COLO829 (cell line): ENCODE measurements around the gene RIN3.

Source experiments
- DNase-seq: peaks from one replicate; pipeline ENCODE4 v3.0.0; 2012; ENCODE audit warnings: low spot score

RIN3 gene, protein sequence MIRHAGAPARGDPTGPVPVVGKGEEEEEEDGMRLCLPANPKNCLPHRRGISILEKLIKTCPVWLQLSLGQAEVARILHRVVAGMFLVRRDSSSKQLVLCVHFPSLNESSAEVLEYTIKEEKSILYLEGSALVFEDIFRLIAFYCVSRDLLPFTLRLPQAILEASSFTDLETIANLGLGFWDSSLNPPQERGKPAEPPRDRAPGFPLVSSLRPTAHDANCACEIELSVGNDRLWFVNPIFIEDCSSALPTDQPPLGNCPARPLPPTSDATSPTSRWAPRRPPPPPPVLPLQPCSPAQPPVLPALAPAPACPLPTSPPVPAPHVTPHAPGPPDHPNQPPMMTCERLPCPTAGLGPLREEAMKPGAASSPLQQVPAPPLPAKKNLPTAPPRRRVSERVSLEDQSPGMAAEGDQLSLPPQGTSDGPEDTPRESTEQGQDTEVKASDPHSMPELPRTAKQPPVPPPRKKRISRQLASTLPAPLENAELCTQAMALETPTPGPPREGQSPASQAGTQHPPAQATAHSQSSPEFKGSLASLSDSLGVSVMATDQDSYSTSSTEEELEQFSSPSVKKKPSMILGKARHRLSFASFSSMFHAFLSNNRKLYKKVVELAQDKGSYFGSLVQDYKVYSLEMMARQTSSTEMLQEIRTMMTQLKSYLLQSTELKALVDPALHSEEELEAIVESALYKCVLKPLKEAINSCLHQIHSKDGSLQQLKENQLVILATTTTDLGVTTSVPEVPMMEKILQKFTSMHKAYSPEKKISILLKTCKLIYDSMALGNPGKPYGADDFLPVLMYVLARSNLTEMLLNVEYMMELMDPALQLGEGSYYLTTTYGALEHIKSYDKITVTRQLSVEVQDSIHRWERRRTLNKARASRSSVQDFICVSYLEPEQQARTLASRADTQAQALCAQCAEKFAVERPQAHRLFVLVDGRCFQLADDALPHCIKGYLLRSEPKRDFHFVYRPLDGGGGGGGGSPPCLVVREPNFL

DNA sequence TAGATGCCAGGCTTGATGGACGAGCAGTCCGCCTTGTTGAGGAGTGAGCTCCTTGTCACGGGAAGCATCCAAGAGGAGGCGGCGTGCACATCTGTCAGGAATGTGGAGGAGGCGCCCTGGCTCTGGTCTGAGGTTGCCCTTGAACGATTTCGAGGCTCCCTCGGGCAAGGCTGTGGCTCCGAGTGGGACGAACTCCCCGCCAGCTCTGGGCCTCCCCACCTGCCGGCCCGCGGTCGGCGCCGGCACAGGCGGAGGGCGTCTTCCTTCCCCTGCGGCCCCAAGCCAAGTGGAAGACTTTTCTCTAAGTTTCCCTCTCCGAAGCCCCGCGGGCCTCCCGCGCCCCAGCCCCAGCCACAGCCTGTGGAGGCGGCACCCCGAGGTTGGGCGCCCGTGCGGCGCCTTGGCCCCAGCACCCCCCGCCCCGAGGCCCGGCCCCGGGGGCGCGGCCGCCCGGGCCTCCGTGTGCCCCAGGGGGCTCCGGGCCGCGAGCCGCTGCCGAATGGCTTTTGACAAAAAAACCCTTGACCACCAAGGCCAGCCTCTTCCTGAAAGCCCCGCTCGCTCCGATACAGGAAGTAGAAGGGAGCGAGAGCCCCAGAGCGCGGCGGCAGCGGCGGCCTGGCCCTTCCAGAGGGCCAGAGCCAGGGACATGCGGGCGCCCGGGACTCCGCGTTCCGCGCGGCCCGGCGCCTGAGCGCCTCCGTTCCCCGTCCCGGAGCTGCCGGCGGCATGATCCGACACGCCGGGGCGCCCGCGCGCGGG lies at the start of gene RIN3:
Gene RIN3, plus strand, starts transcription at position 578 of the 762 bp plus-strand sequence. Its CDS starts 152 bp downstream, at position 730.
- no peak for DNase-seq

DNA sequence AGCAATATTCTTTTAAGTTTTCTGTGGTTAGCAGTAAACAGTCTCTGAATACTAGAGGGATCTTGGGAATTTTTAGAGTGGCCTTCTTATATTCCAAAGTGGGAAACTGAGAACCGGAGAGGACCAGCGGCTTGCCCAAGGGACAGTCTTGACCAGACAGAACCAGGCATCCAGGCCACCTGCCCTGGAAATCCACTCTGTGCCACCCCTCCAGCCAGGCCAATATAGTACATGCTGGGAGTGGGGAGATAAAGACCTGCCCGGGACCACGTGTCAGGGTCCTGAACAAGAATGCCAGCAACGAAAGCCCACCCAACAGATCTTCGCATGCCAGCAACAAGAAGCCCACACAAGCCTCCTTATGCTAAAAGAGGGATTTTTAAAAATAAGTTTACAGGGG lies 49.4 kb upstream of the RIN3 start:
- DNase-seq, result no peak

DNA sequence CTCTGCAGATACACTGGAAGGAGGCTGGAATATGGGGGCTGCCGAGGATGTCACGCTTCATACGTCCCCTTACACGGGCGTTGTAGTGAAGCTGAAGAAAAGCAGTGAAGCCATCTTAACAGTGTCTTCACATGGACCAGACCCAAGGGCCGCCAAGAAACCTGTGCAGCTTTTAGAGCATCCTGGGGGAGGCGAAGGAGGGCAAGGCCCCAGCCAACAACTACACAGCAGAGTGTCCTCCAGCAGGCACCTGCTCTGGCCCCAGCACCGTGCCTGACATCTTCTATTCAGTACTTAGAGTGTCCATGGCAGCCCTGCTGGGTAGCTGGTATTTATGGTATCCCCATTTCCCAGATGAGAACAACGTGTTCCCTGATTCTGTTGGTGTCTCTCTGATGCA lies 48.9 kb upstream of the RIN3 start:
- DNase-seq, result no peak

DNA sequence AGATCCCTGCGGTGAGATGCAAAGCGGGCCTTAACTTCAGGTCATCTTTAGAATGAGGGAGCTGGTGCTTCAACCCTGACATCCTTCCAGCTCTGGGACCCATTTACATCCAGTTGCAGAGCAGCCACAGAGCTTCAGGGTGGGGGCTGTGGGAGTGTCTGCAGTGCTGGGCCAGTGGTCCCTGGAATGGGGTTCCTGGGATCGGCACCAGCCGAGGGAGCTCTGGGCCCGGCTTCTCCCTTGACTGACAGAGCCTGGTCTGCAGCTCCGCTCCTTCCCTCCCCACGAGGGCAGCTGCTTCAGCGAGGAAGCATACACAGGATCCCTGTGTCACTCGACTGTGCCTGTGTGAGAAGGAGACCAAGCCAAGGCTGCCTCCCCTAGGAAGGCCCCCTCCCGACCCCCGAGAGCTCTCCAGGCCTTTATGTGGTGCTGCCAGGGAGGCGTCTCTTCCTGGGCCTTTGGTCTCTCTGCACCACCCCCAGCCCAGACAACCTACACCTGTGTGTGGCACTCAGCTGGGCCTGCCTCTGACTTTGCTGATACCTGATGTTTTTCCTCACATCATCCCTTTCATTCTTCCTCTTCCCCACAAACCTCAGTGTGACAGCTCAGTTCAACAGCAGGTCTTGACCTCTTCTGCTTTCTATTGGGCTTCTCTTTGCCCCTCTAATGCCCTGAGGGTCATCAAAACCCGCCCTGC lies 48.1 kb upstream of the RIN3 start:
- DNase-seq, result no peak

DNA sequence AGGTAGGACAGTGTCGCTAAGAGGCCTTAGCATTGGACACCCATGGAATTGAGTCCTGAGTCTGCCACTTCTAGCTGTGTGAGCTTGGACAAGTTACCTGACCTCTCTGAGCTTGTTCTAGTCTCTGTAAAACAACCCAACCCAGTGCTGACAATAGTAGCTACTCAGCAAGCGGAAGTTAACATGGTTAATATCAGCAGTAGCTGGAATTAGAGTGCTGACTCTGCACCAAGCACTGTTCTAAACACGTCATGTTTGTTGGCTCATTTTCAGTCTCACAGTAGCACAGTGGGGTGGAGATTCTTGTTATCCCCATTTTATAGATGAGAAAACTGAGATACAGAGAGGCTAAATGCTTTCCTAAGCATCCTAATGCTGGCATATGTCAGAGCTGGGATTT lies 47.5 kb upstream of the RIN3 start:
- no peak for DNase-seq

DNA sequence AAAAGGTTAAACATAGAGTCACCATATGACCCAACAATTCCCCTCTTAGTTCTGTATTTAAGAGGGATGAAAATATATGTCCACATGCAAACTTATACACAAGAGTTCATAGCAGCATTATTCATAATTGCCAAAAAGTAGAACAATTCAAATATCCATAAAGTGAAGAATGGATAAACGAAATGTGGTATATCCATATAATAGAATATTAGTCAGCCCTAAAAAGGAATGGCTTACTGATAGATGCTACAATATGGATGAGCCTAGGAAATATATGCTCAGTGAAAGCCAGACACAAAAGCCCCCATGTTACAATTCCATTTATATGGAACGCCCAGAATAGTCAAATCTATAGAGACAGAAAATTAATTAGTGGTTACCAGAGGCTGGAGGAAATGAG lies 44.1 kb upstream of the RIN3 start:
- DNase-seq, result no peak

DNA sequence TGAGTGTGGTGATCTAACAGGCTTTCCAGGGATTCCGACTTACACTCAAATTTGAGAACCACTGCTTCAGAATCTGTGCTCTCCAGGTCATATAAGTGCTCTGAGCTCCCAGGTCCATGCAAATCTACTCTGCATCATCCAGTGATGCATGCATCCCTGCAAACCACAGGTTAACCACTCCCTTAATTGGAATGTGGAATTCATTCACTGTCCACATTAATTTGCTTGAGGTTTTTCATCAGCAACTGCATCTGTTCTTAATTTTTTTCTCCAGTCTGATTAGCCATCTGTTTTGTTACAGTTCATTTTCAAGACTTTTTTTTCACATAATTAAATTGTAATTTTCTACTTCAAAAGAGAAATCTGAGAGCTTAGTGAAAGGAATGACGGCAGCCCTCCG lies 43.4 kb upstream of the RIN3 start:
- no peak for DNase-seq

DNA sequence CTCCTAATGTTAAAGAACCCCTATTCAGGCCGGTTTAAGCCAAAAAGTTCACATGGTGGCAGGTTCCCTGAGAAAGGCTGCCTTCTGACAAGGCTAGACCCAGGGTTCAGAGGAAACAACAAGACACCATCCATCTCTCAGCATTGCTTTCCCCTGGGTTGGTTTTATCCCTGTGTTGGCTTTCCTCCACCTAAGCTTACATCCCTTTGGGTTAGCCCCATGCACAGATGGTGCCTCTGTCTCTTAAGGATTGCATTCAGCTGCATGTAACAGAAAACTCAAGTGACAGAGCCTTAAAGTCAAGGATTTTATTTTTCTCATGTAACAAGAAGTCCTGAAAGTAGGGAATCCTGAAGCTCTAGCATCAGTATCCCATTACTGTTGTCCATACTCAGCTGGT lies 42.8 kb upstream of the RIN3 start:
- no peak for DNase-seq

DNA sequence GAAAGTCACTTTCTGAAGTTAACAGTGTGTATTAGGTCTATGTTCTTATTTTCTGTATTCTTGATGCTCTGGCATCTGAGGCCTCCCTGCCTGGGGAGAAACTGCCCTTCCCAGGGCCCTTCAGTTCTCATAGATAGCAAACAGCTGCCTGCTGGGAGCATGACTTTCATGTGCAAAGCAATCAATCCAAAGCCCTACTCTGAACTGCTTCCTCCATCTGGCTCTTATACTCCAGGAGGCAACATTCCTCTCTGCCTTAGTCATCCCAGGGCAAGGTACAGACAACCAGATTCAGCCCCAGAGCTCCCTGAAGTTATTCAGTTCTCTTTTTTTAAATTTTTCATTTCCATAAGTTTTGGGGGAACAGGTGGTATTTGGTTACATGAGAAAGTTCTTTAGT lies 41.7 kb upstream of the RIN3 start:
- no peak for DNase-seq

DNA sequence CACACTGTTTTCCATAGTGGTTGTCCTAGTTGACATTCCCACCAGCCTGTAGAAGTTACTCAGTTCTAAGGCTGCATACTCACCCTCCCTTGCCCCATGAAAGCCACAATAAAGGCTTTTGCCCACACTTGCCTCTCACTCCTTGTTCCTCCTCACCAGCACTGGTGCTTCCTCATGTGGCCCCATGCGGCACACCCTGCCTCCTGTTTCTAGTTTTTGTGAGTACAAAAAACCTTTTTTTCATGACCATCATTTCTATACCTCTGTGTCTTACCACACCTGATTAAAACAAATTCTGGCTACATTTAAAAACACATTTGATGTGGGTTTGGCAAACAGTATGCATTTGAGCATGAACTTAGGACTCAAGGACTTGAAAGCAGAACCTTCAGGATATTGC lies 40.7 kb upstream of the RIN3 start:
- no peak for DNase-seq

DNA sequence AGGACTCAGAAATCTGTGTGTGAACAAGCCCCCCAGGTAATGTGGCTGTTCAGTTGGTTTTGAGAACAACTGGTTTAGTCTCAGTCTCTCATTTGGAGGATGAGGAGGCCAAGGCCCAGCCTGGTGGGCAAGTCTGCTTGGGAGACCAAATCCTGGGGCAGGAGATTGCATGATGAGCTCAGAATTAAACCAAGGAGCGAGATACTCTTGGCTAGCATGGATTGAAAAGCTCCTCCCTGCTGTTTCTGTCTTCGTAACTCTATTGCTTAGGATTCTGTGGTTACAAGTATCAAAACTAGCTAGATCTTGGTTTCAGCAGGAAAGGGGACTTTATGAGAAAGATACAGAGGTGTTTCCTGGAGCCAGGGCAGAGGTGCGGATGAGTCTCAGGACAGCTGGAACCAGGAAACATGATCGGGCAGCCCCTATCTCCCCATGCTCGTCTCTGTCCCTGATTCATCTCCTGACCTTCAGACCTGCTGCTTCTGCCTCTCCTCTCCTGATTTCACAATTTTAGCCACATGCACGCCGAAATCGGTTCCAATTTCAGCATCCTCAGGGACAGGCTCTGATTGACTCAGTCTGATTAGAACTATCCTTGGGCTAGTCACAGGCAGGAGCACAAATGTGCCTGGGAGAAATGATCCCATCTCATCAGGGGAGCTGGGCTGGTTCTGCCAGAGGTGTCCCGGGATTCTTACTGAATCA lies 40.2 kb upstream of the RIN3 start:
- DNase-seq, result no peak

DNA sequence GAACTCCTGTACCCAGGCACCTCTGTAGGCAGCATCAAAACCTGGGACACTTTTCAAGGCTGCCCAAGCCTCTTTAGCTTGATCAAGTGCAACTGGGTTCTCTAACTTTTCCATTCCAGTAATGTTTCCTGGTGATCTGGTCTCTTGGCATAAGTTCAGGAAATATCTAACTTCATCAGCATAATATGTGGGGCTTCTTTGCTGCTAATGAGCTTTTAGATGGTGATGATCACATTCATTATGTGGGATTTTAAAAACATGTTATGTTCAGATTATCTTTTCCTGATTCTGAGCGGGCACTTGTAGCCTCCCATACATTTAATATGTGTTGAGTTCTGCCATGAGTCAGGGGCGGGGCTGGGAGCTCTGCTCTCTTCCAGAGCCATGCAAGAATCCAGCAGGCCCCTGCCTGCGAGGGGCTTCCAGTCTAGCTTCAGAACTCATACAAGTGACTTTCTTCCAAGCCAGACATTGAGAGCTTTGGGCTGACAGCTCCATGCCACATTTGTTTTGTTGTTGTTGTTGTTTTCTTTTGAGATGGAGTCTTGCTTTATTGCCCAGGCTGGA lies 39.5 kb upstream of the RIN3 start:
- DNase-seq, result no peak

DNA sequence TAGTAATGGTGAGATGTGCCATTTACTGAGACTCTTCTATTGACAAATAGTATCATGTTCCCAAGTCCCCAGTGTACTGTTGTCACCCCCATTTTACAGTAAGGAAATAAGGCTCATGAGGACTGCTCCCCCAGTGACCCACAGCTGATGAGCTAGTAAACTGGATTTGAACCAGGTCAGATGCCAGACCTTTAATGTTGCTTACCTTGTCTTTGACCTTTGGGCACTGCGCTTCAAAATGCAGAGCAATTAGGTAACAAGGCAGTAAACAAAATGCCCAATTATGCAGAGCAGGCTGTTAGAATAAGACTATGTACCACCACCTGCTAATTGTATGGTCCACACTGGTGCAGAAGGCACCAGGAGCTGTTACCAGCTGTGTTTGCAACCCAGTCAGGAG lies 38.5 kb upstream of the RIN3 start:
- DNase-seq, result no peak

DNA sequence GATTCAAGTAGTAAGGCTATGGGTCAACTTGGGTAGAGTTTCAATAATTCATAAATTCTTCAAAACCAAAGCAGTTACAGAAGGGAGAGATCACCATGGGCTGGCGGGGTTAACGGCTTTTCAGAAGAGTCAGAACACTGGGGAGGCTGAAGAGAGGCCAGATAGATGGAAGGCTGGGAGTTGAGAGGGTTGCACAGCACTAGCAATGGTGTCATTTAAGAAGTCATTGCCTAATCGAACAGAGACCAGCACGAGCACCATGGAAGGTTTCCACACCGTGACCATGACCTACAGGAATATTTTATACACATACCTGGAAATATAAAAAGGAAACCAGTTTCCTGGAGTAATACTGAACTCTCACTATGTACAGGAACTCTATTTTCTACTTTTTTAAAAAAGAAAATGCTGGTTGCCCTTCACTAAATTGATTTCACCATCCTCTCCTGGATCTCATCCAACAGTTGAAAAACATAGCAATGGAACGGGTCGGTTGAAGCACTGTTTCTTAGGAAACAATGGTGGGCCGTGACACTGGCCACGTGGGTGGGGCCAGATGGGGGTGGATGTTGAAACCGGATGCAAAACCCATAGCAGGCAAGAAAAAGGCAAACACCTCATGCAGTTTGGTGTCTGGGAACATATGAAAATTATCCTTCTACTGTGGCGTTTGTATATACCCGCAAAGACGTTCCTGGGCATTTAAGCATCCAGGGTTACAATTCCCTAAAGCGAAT lies 38.0 kb upstream of the RIN3 start:
- no peak for DNase-seq

DNA sequence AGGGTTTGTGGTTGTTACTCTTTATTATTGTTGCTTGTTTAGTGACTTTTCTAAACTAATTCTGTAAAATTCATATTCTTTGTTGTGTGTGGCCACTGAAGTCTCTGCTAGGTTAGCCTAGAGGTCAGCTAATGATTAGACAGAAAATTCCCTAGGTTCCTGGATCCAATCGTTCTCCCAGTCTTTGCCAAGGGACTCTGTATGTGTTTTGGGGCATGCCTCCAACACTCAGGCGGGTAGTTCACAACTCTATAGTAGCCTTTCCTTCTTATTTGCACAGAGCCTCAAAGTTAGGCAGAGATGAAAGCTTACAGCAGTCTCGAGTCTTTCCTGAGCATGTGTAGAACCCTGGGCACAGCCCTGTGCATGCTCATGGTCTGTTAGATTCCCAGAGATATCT lies 32.7 kb upstream of the RIN3 start:
- DNase-seq, result no peak

DNA sequence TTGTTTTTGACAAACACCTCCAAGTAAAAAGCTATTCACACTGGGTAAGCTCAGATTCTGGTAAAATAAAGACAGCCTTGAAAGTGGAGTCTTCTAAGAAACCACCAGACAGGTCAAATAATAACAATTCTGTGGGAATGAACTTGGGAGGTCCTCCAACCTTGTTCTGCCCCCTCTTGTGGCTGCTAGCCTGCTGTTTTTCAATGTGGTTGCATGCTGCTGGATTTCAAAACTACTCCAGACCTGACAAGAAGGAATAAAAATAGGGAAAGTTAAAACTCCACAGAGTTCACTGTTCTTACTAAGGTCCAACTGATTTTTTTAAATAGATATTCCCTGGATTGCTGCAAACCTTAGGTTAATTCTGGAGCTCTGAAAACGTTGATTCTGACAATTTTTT lies 32.2 kb upstream of the RIN3 start:
- no peak for DNase-seq

DNA sequence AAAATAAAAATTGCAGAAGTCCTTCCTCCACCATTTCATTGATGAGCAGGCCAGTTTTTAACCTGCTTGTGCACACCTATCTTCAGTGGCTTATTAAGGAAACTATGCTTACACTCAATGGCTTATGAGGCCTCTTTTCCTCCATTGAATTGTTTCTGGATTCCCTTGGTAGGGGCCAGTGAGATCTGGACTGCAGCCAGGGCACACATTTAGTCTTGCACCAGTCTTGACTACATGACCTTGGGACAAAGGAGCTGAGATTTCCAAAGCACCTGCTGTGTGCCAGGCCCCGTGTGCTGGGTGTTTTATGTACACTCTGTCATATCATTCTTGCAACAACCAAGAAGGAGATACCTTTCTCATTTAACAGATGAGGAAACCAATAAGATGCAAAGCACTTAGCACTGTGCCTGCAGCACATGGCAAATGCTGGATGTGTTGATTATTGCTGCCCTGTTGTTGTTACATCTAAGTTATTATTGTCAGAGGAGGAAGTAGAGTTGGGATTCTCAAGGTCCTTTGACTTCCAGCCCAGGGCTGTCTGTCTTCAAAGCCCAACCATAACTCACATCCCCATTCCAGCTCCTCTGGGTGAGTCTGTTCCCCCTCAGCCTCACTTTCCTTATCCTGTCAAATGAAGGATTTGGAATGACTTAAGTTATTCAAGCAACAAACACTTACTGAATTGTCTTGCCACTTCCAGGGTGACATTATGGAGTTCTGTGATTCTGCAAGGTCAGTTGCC lies 31.6 kb upstream of the RIN3 start:
- no peak for DNase-seq

DNA sequence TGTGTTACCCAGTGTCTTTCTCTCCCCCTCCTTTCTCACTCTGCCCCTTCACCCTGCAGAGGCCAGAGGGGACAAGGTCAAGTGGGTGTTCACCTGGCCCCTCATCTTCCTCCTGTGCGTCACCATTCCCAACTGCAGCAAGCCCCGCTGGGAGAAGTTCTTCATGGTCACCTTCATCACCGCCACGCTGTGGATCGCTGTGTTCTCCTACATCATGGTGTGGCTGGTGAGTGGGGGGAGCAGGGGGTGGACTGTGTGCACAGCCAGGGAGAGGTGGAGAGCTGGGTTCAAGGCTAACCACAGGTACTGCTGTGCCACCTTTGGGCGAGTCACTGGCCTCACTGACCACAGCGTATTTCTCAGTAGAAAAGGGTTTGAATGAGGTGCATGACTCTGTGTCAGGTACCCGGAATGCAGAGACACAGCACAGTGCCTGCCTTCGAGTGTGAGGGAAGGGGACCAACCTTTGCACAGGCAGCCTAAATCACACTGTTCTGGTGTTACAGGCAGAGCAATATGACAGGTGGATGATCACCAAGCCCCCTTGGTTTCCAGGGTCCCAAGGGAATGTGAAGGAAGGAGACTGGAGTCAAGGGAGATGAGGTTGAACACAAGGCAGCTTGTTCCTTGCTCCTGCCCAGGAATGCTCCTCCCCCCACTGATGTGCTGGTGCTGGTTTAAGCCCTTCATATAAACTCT lies 30.8 kb upstream of the RIN3 start:
- DNase-seq, result no peak
